Spleen (tissue), 7 donors: ENCODE measurements around the gene FUCA1.

ENCODE experiments used
- POLR2A ChIP-seq, 3 donors: fragments of 450-650 bp; IDR thresholded peaks; one replicate each; pipeline ENCODE4 v1.5.1; 2017; ENCODE audit warnings: antibody characterized with exemption in 3 of 3, mild to moderate bottlenecking in 1 of 3
- TF ChIP-seq, protein P1 (sequence below), 11 experiments: fragments of 200-600 bp in 7 of 11; fragments of 450-650 bp in 4 of 11; sonication (generic) in 4 of 11; IDR thresholded peaks in 8 of 11; conservative IDR thresholded peaks in 3 of 11; 1 replicate in 7 of 11; 2 replicates in 4 of 11; pipeline versions ENCODE4 v1.4.0 to v1.8.0; 2016 to 2021; ENCODE audit warnings: antibody characterized with exemption in 11 of 11, inconsistent platforms in 4 of 11, mild to moderate bottlenecking in 1 of 11
- donor health status: DM: no; HTN: no; CAD: no; lungs with moderate emphysema.
- donor health status: DM: no; HTN: no; CAD: no.
- donor health status: DM: no; HTN: no; CAD: no.

DNA sequence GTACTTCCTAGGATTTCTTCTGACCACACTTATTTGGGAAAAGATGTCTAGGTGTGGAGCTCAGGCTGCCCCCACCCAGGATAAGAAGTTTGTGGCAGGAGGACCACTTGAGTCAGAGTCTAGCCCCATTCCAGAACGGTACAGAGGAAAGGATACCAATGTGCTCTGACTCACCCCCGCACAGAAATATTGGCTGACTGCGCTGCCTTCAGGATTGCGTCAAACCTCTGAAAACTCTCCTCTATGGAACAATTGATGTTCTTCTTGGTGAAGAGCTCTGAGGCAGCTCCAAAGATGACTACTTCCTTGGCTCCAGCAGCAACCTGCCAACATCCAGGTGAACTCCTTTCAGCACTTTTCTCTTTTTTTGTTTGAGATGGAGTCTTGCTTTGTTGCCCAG is 54.1 kb downstream of the FUCA1 start:
- TF ChIP-seq, protein P1, sequence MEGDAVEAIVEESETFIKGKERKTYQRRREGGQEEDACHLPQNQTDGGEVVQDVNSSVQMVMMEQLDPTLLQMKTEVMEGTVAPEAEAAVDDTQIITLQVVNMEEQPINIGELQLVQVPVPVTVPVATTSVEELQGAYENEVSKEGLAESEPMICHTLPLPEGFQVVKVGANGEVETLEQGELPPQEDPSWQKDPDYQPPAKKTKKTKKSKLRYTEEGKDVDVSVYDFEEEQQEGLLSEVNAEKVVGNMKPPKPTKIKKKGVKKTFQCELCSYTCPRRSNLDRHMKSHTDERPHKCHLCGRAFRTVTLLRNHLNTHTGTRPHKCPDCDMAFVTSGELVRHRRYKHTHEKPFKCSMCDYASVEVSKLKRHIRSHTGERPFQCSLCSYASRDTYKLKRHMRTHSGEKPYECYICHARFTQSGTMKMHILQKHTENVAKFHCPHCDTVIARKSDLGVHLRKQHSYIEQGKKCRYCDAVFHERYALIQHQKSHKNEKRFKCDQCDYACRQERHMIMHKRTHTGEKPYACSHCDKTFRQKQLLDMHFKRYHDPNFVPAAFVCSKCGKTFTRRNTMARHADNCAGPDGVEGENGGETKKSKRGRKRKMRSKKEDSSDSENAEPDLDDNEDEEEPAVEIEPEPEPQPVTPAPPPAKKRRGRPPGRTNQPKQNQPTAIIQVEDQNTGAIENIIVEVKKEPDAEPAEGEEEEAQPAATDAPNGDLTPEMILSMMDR (IDR thresholded peaks at IDR 0.05 in 8 of 11, conservative IDR thresholded peaks at IDR 0.05 in 3 of 11), result no peak
- TF ChIP-seq POLR2A (IDR thresholded peaks at IDR 0.05), result no peak
